SK-N-MC (cell line): Measurements from ENCODE around the gene BRPF1.

ENCODE experiments used
- EZH2 ChIP-seq: fragments of 200-600 bp; sonication (generic); IDR thresholded peaks from one replicate; pipeline ENCODE4 v1.6.1; 2017; ENCODE audit warnings: antibody characterized with exemption
- POLR2AphosphoS5 ChIP-seq: IDR thresholded peaks from 2 replicates; pipeline ENCODE4 v1.6.1; 2012; ENCODE audit warnings: mild to moderate bottlenecking, low read depth, low read length, borderline replicate concordance

DNA sequence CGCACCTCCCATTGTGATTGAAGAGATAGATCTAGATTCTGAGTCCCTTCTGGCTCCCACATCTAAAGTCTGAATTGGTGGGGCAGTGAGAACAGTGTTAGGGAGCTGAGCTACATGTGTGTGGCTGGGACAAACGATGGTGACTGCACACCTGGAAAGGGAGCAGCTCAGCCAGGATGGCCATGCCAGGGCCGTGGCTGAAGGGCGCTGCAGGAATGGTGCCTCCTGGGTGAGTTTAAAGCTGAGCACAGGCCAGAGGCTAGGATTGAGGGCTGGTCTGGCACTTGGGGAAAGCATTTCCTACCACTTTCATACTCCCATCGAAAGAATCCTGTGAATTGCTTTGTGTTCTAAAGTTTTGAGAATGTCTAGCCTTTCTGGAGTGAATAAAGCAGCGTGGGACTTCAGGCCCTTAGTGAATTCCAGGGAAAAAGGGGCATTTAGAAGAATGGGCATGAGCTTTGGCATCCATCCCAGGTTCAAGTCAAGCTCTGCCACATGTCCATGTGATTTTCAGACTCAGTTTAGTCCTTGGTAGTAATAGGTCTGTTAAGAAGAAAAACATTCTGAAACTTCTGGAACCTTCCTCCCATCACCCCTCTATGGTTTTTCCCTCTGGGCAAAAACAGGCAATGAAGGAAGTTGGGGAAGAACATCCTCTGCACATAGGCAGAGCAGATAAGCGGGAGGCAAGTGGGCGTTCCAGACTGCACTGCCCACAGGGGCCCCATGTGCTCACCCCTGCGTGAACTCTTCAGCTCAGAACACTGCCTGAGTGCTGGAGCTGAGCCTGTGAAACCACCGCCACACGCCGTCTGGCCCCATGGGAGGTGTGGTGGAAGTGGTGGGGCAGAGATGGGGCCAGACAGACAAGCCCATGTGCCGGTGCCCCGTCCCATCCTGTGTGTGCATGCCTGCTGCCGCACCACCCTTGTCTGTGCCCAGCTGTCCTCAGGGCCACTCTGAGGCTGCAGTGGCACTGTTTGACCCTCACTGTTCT lies 40.8 kb upstream of the BRPF1 start:
- no peak for TF ChIP-seq POLR2AphosphoS5
- no peak for TF ChIP-seq EZH2
